GM23248 (cell line): ENCODE data around the gene COL28A1. TPM values are rescaled to one million over a fixed set of nuclear protein-coding genes. Genes with fewer than 3 reads are reported as not detected.

ENCODE experiments used
- DNase-seq: peaks from one replicate; pipeline ENCODE4 v3.0.0-alpha.2; 2015
- H2AFZ ChIP-seq: fragments of 200-600 bp; sonication (generic); 2 replicates; pipeline ENCODE4 v1.6.1; 2016; ENCODE audit warnings: antibody characterized with exemption
- H3F3A ChIP-seq: fragments of 200-600 bp; sonication (generic); 2 replicates; pipeline ENCODE4 v1.6.1; 2016; ENCODE audit warnings: mild to moderate bottlenecking, antibody characterized with exemption, mixed run types; ENCODE audit not compliant: insufficient read depth
- H3K27ac ChIP-seq: fragments of 200-600 bp; sonication (generic); 2 replicates; pipeline ENCODE4 v1.5.1; 2016; ENCODE audit warnings: mild to moderate bottlenecking
- H3K27me3 ChIP-seq: fragments of 200-600 bp; sonication (generic); replicated peaks from 2 replicates; pipeline ENCODE4 v1.6.1; 2016; ENCODE audit warnings: mild to moderate bottlenecking; ENCODE audit not compliant: insufficient read depth
- H3K36me3 ChIP-seq: fragments of 200-600 bp; sonication (generic); 2 replicates; pipeline ENCODE4 v1.6.1; 2016; ENCODE audit warnings: low read depth, mild to moderate bottlenecking
- H3K4me1 ChIP-seq: fragments of 200-600 bp; sonication (generic); 2 replicates; pipeline ENCODE4 v1.6.1; 2016; ENCODE audit warnings: mild to moderate bottlenecking; ENCODE audit not compliant: insufficient read depth
- H3K4me2 ChIP-seq: fragments of 200-600 bp; sonication (generic); one replicate; pipeline ENCODE4 v1.6.1; 2016; ENCODE audit warnings: mild to moderate bottlenecking; ENCODE audit not compliant: unreplicated experiment
- H3K4me3 ChIP-seq: fragments of 200-600 bp; sonication (generic); 2 replicates; pipeline ENCODE4 v1.5.1; 2016; ENCODE audit warnings: mild to moderate bottlenecking
- H3K79me2 ChIP-seq: fragments of 200-600 bp; sonication (generic); 2 replicates; pipeline ENCODE4 v1.6.1; 2016; ENCODE audit warnings: mild to moderate bottlenecking; ENCODE audit not compliant: insufficient read depth
- H3K9ac ChIP-seq: fragments of 200-600 bp; sonication (generic); 2 replicates; pipeline ENCODE4 v1.6.1; 2016; ENCODE audit warnings: mild to moderate bottlenecking
- H3K9me2 ChIP-seq: fragments of 200-600 bp; sonication (generic); 2 replicates; pipeline ENCODE4 v1.6.1; 2016; ENCODE audit warnings: mixed run types, mild to moderate bottlenecking, moderate library complexity; ENCODE audit not compliant: insufficient read depth
- H3K9me3 ChIP-seq: fragments of 200-600 bp; sonication (generic); one replicate; pipeline ENCODE4 v1.6.1; 2017; ENCODE audit warnings: low read depth
- H4K20me1 ChIP-seq: fragments of 200-600 bp; sonication (generic); 2 replicates; pipeline ENCODE4 v1.6.0; 2016; ENCODE audit not compliant: insufficient read depth
- EZH2 ChIP-seq: fragments of 200-600 bp; sonication (generic); IDR thresholded peaks from 2 replicates; pipeline ENCODE4 v1.6.1; 2018; ENCODE audit warnings: antibody characterized with exemption, mild to moderate bottlenecking; ENCODE audit not compliant: insufficient read depth, poor library complexity, severe bottlenecking
- EZH2phosphoT487 ChIP-seq: fragments of 200-600 bp; sonication (generic); IDR thresholded peaks from 2 replicates; pipeline ENCODE4 v1.6.1; 2018; ENCODE audit warnings: antibody characterized with exemption, moderate library complexity, mild to moderate bottlenecking, low read depth; ENCODE audit not compliant: insufficient read depth
- WGBS, 2 experiments: methylation state at CpG; one replicate each; pipeline ENCODE4 v1.1.6; 2015 to 2017; ENCODE audit warnings: low lambda C conversion rate in 2 of 2, low coverage in 1 of 2; ENCODE audit errors: missing lambda C conversion rate in 2 of 2; 5-methylcytosine and 5-hydroxymethylcytosine counted together
- in situ Hi-C: fragments of 300-500 bp; cut with MboI; formaldehyde crosslinking; loops from 2 replicates; pipeline ENCODE4 v1.15.0; 2020
- polyA plus RNA-seq: library from polyadenylated mRNA; unstranded; fragments of >200 nt; fragmentation: Nextera tagmentation; extraction: Ambion mirVana; gene quantifications from 2 replicates; pipeline ENCODE4 v1.2.1, GENCODE V29; 2016
- total RNA-seq: library from RNA; depleted of rRNA; stranded (reverse); fragments of >200 nt; shearing (Covaris generic); gene quantifications from 2 replicates; pipeline ENCODE4 v1.2.3, GENCODE V29; 2014

Gene COL28A1
- total and polyA plus RNA-seq, 2 experiments from 2014 or later: not detected

DNA sequence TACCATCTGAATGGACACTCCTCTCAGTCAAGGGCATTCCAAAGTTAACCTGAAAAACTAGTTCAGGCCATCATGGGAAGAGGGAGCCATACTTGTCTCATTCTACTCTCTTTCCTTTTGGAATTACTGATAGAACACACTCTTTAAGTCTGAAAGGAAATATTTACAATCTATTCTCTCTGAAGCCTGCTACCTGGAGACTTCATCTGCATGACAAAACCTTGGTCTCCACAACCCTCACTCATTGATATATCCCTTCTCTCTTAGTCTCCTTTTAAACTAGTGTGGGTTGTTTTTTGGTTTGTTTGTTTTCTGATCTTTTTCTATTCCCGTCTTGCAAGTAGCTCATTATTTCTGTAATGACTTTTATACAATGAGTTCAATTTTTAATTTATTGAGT lies 183.8 kb downstream of the COL28A1 start:
- H3K27ac ChIP-seq: no peak overlapping the region
- no peaks in the 10 kb centered on the region for H3K79me2 ChIP-seq
- H3K36me3 ChIP-seq: no peaks in the 10 kb centered on the region
- H3K27me3 ChIP-seq: no peaks in the 10 kb centered on the region
- H3K9ac ChIP-seq: no peak overlapping the region
- WGBS, 2 experiments: 0 to 2% methylated on average over 1 of the region's 1 CpG
- H3F3A ChIP-seq: no peaks in the 10 kb centered on the region
- H2AFZ ChIP-seq: no peak overlapping the region
- no peaks in the 10 kb centered on the region for H4K20me1 ChIP-seq
- H3K4me1 ChIP-seq: no peaks in the 10 kb centered on the region
- no peak for TF ChIP-seq EZH2phosphoT487
- no peak for TF ChIP-seq EZH2
- H3K4me3 ChIP-seq: no peak overlapping the region
- no peak for DNase-seq
- no peaks in the 10 kb centered on the region for H3K9me3 ChIP-seq
- in situ Hi-C loops: no loop called here
- no peaks in the 10 kb centered on the region for H3K9me2 ChIP-seq
- no peak overlapping the region for H3K4me2 ChIP-seq

- Histone ChIP-seq H2AFZ (no peak overlapping the region), H3K27ac (no peak overlapping the region), H3K4me1 (no peaks in the 10 kb centered on the region), H3K9me2 (no peaks in the 10 kb centered on the region), H3K36me3 (no peaks in the 10 kb centered on the region), H3F3A (no peaks in the 10 kb centered on the region), H3K27me3 (no peaks in the 10 kb centered on the region), H3K79me2 (no peaks in the 10 kb centered on the region), H3K9ac (no peak overlapping the region), H3K4me2 (no peak overlapping the region), H3K9me3 (no peaks in the 10 kb centered on the region), H4K20me1 (no peaks in the 10 kb centered on the region), H3K4me3 (no peak overlapping the region)
- in situ Hi-C loops: no loop called here
- no peak for DNase-seq
- TF ChIP-seq EZH2 (no peak), EZH2phosphoT487 (no peak)
- 2 to 7% methylated on average over 2 of the region's 2 CpGs for WGBS, 2 experiments
Measured at GRCh38 chr7:7351156-7351555, 184.5 kb downstream of the COL28A1 start.

- no peak overlapping the region for H3K4me2 ChIP-seq
- H3K36me3 ChIP-seq: no peaks in the 10 kb centered on the region
- no peak for DNase-seq
- H3K4me1 ChIP-seq: no peaks in the 10 kb centered on the region
- no peaks in the 10 kb centered on the region for H3F3A ChIP-seq
- no peak overlapping the region for H3K9ac ChIP-seq
- no peaks in the 10 kb centered on the region for H3K27me3 ChIP-seq
- no peak overlapping the region for H2AFZ ChIP-seq
- TF ChIP-seq EZH2phosphoT487: no peak
- no peak for TF ChIP-seq EZH2
- no peaks in the 10 kb centered on the region for H4K20me1 ChIP-seq
- H3K27ac ChIP-seq: no peak overlapping the region
- no peak overlapping the region for H3K4me3 ChIP-seq
- H3K9me3 ChIP-seq: no peaks in the 10 kb centered on the region
- no peaks in the 10 kb centered on the region for H3K9me2 ChIP-seq
- no peaks in the 10 kb centered on the region for H3K79me2 ChIP-seq
- WGBS, 2 experiments: 84 to 91% methylated on average over 2 of the region's 2 CpGs
- in situ Hi-C loops: no loop called here
Measured at GRCh38 chr7:7349156-7349555, 186.5 kb downstream of the COL28A1 start.

DNA sequence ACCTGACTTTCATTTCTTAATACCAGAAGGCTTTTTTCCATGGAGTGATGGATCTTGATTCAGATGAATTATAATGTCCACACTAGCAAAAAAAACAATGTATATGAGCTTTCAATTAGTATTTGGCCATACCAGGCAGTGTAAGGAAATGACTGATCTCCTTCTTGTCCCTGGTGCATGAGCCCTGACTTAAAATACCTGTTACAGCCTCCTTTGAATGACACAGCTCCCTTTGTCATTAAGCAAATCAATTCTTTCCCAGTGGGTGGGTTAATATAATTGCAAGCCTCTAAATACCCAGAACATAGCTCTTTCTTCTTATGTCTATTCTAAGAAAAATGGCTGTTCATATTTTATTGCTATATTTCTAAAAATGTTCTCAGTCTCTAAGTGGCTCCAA lies 188.6 kb downstream of the COL28A1 start:
- in situ Hi-C loops: no loop called here

GRCh38 chr7:7344583-7344982 lies 191.1 kb downstream of the COL28A1 start:
- Histone ChIP-seq H3K36me3 (no peaks in the 10 kb centered on the region), H3F3A (no peaks in the 10 kb centered on the region), H3K4me3 (no peak overlapping the region), H3K9me3 (no peaks in the 10 kb centered on the region), H3K27ac (no peak overlapping the region), H3K9ac (no peak overlapping the region), H3K27me3 (0 out of 2 replicates have a peak, but pooled peaks cover 5% of the 10 kb centered on the region), H3K79me2 (no peaks in the 10 kb centered on the region), H3K4me1 (no peaks in the 10 kb centered on the region), H3K9me2 (no peaks in the 10 kb centered on the region), H2AFZ (no peak overlapping the region), H4K20me1 (no peaks in the 10 kb centered on the region), H3K4me2 (no peak overlapping the region)
- no peak for DNase-seq
- in situ Hi-C loops: no loop called here
- TF ChIP-seq EZH2phosphoT487 (no peak), EZH2 (no peak)
- WGBS, 2 experiments: 51 to 64% methylated on average over 3 of the region's 3 CpGs

More for the DNA sequence above, 188.6 kb downstream of the COL28A1 start:
- DNase-seq: no peak
- H3K27me3 ChIP-seq: 0 out of 2 replicates have a peak, but pooled peaks cover 5% of the 10 kb centered on the region
- H3K79me2 ChIP-seq: no peaks in the 10 kb centered on the region
- no peak overlapping the region for H3K9ac ChIP-seq
- H4K20me1 ChIP-seq: no peaks in the 10 kb centered on the region
- no peak overlapping the region for H3K4me2 ChIP-seq
- no peaks in the 10 kb centered on the region for H3K9me2 ChIP-seq
- no peaks in the 10 kb centered on the region for H3K4me1 ChIP-seq
- TF ChIP-seq EZH2 (no peak), EZH2phosphoT487 (no peak)
- H3K4me3 ChIP-seq: no peak overlapping the region
- no peak overlapping the region for H2AFZ ChIP-seq
- H3F3A ChIP-seq: no peaks in the 10 kb centered on the region
- H3K27ac ChIP-seq: no peak overlapping the region
- no peaks in the 10 kb centered on the region for H3K36me3 ChIP-seq
- no peaks in the 10 kb centered on the region for H3K9me3 ChIP-seq
